HFFc6 (cell line): ENCODE data around the gene TCEAL9. TPM values are rescaled to one million over a fixed set of nuclear protein-coding genes. Genes with fewer than 3 reads are reported as not detected.

Experiments used
- DNase-seq: peaks from one replicate; pipeline ENCODE4 v3.0.0-alpha.2; 2018
- H3K27ac Mint-ChIP-seq: 2 replicates; pipeline ENCODE4 v1.8.0; 2020; ENCODE audit warnings: mild to moderate bottlenecking, mixed read lengths
- H3K27me3 Mint-ChIP-seq: 2 replicates; pipeline ENCODE4 v1.8.0; 2021; ENCODE audit warnings: mild to moderate bottlenecking, moderate library complexity, mixed read lengths; ENCODE audit not compliant: insufficient read depth
- H3K36me3 Mint-ChIP-seq: 2 replicates; pipeline ENCODE4 v1.8.0; 2021; ENCODE audit warnings: low read depth, mixed read lengths
- H3K4me1 Mint-ChIP-seq: 2 replicates; pipeline ENCODE4 v1.8.0; 2020; ENCODE audit warnings: low read depth, mixed read lengths
- H3K4me3 Mint-ChIP-seq: 2 replicates; pipeline ENCODE4 v1.8.0; 2020; ENCODE audit warnings: mild to moderate bottlenecking, moderate library complexity, mixed read lengths
- H3K9me3 Mint-ChIP-seq: 2 replicates; pipeline ENCODE4 v1.8.0; 2020; ENCODE audit warnings: mild to moderate bottlenecking, mixed read lengths
- CTCF ChIP-seq: fragments of 200-600 bp; sonication (generic); IDR thresholded peaks from 2 replicates; pipeline ENCODE4 v1.5.0; 2021; ENCODE audit warnings: antibody characterized with exemption, mild to moderate bottlenecking
- total RNA-seq, 6 experiments: library from RNA; stranded (reverse); fragmentation: NEBNext Ultra II Directional; extraction: Animal tissue kit (Norgen Biotek cat#: 25700); gene quantifications; 2 replicates in 1 of 6; 3 replicates in 5 of 6; pipeline ENCODE4 v1.2.3, GENCODE V29; 2021

TCEAL9 gene
- total RNA-seq, 6 experiments from 2014 or later, result 77.3 to 99.9 (median 83.0) TPM

- peaks cover 53% of the 10 kb centered on the region for H3K4me1 Mint-ChIP-seq
- 0 out of 2 replicates have a peak overlapping the region, but pooled peaks have one; percentile 17 for H3K4me3 Mint-ChIP-seq
- peak overlapping the region; percentile 45; the same call in 1 of the 2 replicates for H3K27ac Mint-ChIP-seq
- peaks cover 1% of the 10 kb centered on the region; the same call in 1 of the 2 replicates for H3K27me3 Mint-ChIP-seq
- DNase-seq, result peak; percentile 36
- H3K9me3 Mint-ChIP-seq, result no peaks in the 10 kb centered on the region
- TF ChIP-seq CTCF, result no peak
- peaks cover 5% of the 10 kb centered on the region for H3K36me3 Mint-ChIP-seq
These were observed 6.2 kb downstream of the TCEAL9 start for GRCh38 chrX:103362474-103362873.

DNA sequence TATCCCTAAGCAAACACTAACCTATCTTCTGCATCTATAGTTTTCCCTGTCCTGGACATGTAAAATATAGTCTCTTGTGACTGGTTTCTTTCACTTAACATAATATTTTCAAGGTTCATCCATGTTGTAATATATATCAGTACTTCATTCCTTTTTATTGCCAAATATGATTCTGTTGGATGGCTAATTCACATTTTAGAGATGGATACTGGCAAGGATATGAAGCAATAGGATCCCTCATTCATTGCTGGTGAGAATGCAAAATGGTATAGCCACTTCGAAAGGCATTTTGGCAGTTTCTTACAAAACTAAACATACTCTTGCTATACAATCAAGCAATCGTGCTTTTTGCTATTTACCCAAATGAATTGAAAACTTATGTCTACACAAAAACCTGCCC lies 6.7 kb downstream of the TCEAL9 start:
- H3K9me3 Mint-ChIP-seq, result no peaks in the 10 kb centered on the region
- peaks cover 1% of the 10 kb centered on the region; the same call in 1 of the 2 replicates for H3K27me3 Mint-ChIP-seq
- no peak for TF ChIP-seq CTCF
- no peak for DNase-seq
- H3K36me3 Mint-ChIP-seq, result no peaks in the 10 kb centered on the region
- 0 out of 2 replicates have a peak overlapping the region, but pooled peaks have one; percentile 45 for H3K27ac Mint-ChIP-seq
- H3K4me3 Mint-ChIP-seq, result no peak overlapping the region
- peaks cover 53% of the 10 kb centered on the region for H3K4me1 Mint-ChIP-seq

GRCh38 chrX:103367502-103367901 lies 11.2 kb downstream of the TCEAL9 start:
- TF ChIP-seq CTCF, result no peak
- no peak for DNase-seq
- Mint-ChIP-seq H3K4me3 (peak overlapping the region; percentile 37; the same call in 1 of the 2 replicates), H3K27ac (peak overlapping the region; percentile 75), H3K9me3 (no peaks in the 10 kb centered on the region), H3K27me3 (no peaks in the 10 kb centered on the region), H3K4me1 (peaks cover 36% of the 10 kb centered on the region), H3K36me3 (no peaks in the 10 kb centered on the region)

DNA sequence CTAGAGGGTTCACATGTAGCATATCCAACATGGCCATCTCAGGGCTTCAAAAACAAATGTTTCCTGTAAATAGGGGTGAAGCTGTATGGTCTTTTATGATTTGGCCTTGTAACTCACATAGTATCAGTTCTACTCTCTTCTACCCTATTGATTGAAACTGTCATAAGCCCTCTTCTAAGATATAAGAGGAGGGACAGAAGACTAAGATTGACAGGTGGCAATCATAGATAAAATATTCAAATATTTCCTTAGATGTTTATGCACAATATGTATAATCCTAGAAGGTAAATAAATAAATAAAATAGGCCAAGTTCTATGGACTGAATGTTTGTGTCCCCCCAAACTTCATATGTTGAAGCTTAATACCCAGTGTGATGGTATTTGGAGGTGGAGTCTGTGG lies 13.2 kb downstream of the TCEAL9 start:
- no peaks in the 10 kb centered on the region for H3K27me3 Mint-ChIP-seq
- no peaks in the 10 kb centered on the region for H3K9me3 Mint-ChIP-seq
- H3K36me3 Mint-ChIP-seq, result no peaks in the 10 kb centered on the region
- H3K4me1 Mint-ChIP-seq, result peaks cover 44% of the 10 kb centered on the region
- no peak for TF ChIP-seq CTCF
- no peak overlapping the region for H3K27ac Mint-ChIP-seq
- H3K4me3 Mint-ChIP-seq, result no peak overlapping the region
- DNase-seq, result no peak

DNA sequence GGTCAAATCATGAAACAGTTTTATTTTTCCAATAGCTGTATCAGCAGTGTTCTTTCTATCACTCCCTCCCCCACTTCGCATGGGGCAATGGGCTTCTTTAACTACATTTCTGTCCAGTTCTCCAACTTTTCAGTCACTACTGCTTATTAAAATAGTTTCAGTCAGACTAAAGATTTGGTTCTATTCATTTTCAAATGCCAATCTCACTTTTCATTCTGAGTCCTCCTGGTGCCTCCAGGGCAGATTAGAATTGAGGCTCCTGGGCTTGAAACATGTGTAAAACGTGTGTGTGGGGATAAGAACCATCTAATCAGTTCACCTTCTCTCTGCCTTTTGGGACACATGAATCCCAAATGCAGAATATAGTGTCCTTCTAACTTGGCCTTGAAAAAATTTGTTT lies 16.6 kb downstream of the TCEAL9 start:
- no peaks in the 10 kb centered on the region for H3K27me3 Mint-ChIP-seq
- H3K36me3 Mint-ChIP-seq, result peaks cover 9% of the 10 kb centered on the region
- DNase-seq, result no peak
- TF ChIP-seq CTCF, result no peak
- peaks cover 39% of the 10 kb centered on the region for H3K4me1 Mint-ChIP-seq
- H3K9me3 Mint-ChIP-seq, result no peaks in the 10 kb centered on the region
- no peak overlapping the region; the same call in 1 of the 2 replicates for H3K27ac Mint-ChIP-seq
- H3K4me3 Mint-ChIP-seq, result no peak overlapping the region

DNA sequence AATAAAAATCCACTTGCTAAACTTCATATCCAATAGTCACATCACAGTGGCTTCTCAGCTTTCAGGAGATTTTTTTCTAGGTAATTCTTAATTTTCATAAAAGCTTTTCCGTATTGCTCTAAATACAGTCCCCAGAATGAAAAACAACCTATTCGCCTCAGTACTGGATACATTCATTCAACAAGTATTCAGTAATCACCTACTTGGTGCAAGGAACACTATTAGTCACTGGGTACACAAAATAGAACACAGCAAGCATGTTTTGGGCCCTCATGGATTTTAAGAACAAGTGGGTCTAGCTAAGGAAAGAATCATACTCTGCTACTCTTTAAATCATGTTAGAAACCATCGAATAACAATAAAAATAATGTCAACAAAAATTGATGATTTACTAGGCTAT lies 17.3 kb downstream of the TCEAL9 start:
- peaks cover 33% of the 10 kb centered on the region for H3K4me1 Mint-ChIP-seq
- no peak for DNase-seq
- H3K9me3 Mint-ChIP-seq, result no peaks in the 10 kb centered on the region
- no peak overlapping the region for H3K4me3 Mint-ChIP-seq
- H3K36me3 Mint-ChIP-seq, result peaks cover 10% of the 10 kb centered on the region
- H3K27me3 Mint-ChIP-seq, result no peaks in the 10 kb centered on the region
- no peak for TF ChIP-seq CTCF
- no peak overlapping the region; the same call in 1 of the 2 replicates for H3K27ac Mint-ChIP-seq
